ENCODE data around the gene MTA2. TPM values are rescaled to one million over a fixed set of nuclear protein-coding genes. Genes with fewer than 3 reads are reported as not detected.
A peak's percentile ranks its signal among the peaks of the same experiment; 100 is the strongest.

MTA2 gene
- total and polyA plus RNA-seq, 2 of the 8 experiments (the other 6 are each of a cell fraction or from before 2014, with no cell fraction given), result 25.7 to 114 TPM

DNA sequence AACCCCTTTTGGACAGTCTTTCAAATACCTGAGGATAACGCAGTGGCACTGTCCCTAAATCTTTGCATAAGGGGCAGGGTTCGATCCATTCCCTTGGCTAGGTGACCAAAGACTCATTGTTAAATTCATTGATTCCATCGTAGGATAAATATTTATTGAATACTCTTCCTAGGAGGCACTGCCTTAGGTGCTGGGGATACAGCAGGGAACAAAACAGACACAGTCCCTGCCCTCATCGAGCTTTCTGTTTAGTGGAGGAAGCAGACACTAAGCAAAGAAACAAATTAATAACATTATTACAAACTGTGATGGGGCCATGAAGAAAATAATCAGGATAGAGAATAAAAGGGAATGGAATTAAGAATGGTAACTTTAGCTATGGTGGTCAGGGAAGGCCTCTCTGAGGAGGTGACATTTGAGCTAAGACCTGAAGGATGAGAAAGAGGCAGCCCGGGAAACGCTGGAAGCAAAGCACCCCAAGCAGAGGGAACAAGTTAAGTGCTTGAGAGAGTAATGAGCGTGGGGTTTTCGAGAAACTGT, 19.4 kb upstream of the MTA2 start:
- H3K4ac ChIP-seq (replicated peaks; ENCODE audit: insufficient read length, low read depth, low read length), result no peak overlapping the region
- no peak overlapping the region for H2AK5ac ChIP-seq (ENCODE audit: low read depth, low read length)
- H2BK15ac ChIP-seq (ENCODE audit: low read length), result no peak overlapping the region
- H4K5ac ChIP-seq (ENCODE audit: insufficient read length, low read depth, low read length), result peak overlapping the region; percentile 48
- no peaks in the 10 kb centered on the region for H3K9me3 ChIP-seq (ENCODE audit: insufficient read depth in 2 of 2, low read depth in 1 of 2, low read length in 1 of 2)
- POLR2A ChIA-PET (ENCODE audit: partially characterized antibody), result interaction anchor here (0.8 to 8.6 kb wide), 34 partner anchors 8 to 220 kb away, joined by 3 to 83 read pairs (median 4); partner anchors contain the start of genes C11orf98, CSKMT, EML3 and GANAB
- peak overlapping the region; percentile 71; the same call in 1 of the 2 replicates for H2BK5ac ChIP-seq (ENCODE audit: low read depth, low read length)
- no peak overlapping the region for H2AFZ ChIP-seq (ENCODE audit: low read length)
- FAIRE-seq (no peak), DNase-seq (ENCODE audit: low read depth in 1 of 2, low spot score in 2 of 2) (no peak)
- no peaks in the 10 kb centered on the region for H4K20me1 ChIP-seq (replicated peaks in 1 of 2; ENCODE audit: control insufficient read depth in 1 of 2, insufficient read depth in 2 of 2, low read length in 2 of 2)
- no peaks in the 10 kb centered on the region for H3K79me2 ChIP-seq (ENCODE audit: control insufficient read depth in 1 of 2, insufficient read depth in 2 of 2, low read length in 2 of 2)
- no peak overlapping the region for H4K8ac ChIP-seq (ENCODE audit: extremely low read depth, insufficient read depth, low read length)
- peak overlapping the region; percentile 43 for H3K56ac ChIP-seq (replicated peaks; ENCODE audit: insufficient read length, low read depth, low read length)
- H4K91ac ChIP-seq (replicated peaks; ENCODE audit: insufficient read length, low read length), result peak overlapping the region; percentile 44
- H2BK120ac ChIP-seq (replicated peaks; ENCODE audit: low read depth, low read length), result no peak overlapping the region
- no peak overlapping the region for H2BK20ac ChIP-seq (ENCODE audit: low read length)
- H3K4me3 ChIP-seq (ENCODE audit: extremely low read depth in 1 of 4, insufficient read depth in 2 of 4, low read depth in 3 of 4, low read length in 4 of 4), result peak overlapping the region; percentile 59 to 87 (median 83)
- no peaks in the 10 kb centered on the region for H3K79me1 ChIP-seq (ENCODE audit: low read depth, low read length)
- H2BK12ac ChIP-seq (ENCODE audit: low read depth, low read length), result 0 out of 2 replicates have a peak overlapping the region, but pooled peaks have one; percentile 27
- peaks cover 0 to 5% (median 0%) of the 10 kb centered on the region in 4 experiments; a peak in 1 of 7 replicates for H3K4me1 ChIP-seq (replicated peaks in 1 of 4; ENCODE audit: control insufficient read depth in 3 of 4, insufficient read depth in 4 of 4, low read length in 3 of 4)
- CTCF ChIA-PET (ENCODE audit: partially characterized antibody), result interaction anchor here (0.9 to 3.5 kb wide), 9 partner anchors 8 to 226 kb away, joined by 3 to 25 read pairs (median 4); partner anchors contain the start of genes C11orf98, CSKMT, EML3 and ROM1
- H3K23me2 ChIP-seq (ENCODE audit: low read depth, low read length), result peaks cover 4% of the 10 kb centered on the region; the same call in 1 of the 2 replicates
- peak overlapping the region; percentile 83 for H3K18ac ChIP-seq (ENCODE audit: extremely low read depth, low read length)
- no peak overlapping the region for H3K23ac ChIP-seq (ENCODE audit: insufficient read length)
- H3K14ac ChIP-seq (ENCODE audit: insufficient read length), result no peak overlapping the region
- no peak overlapping the region; the same call in 1 of the 2 replicates for H3K27ac ChIP-seq (ENCODE audit: low read depth, low read length)
- 43% methylated on average over 8 of the region's 8 CpGs; no CpG with 5 or more reads in 1 of the 2 experiments for WGBS, 2 experiments (ENCODE audit: extremely low coverage in 1 of 2, insufficient coverage in 1 of 2, insufficient read length in 1 of 2, insufficient replicate concordance in 2 of 2, low coverage in 1 of 2, low lambda C conversion rate in 2 of 2, missing lambda C conversion rate in 1 of 2)
- H3K4me2 ChIP-seq (ENCODE audit: insufficient read depth in 1 of 2, low read depth in 2 of 2, low read length in 2 of 2), result peak overlapping the region; percentile 66 to 68
- H3K36me3 ChIP-seq (ENCODE audit: control insufficient read depth in 2 of 4, insufficient read depth in 4 of 4, low read length in 3 of 4), result peaks cover 7 to 11% (median 9%) of the 10 kb centered on the region in 4 experiments
- peak overlapping the region; percentile 51 to 82 (median 77) for H3K9ac ChIP-seq (replicated peaks in 1 of 4; ENCODE audit: extremely low read depth in 1 of 4, low read depth in 3 of 4, low read length in 3 of 4)
- no peaks in the 10 kb centered on the region for H3K27me3 ChIP-seq (replicated peaks in 1 of 4; ENCODE audit: control insufficient read depth in 3 of 4, extremely low read depth in 1 of 4, insufficient read depth in 3 of 4, low read length in 3 of 4)
- TF ChIP-seq, protein P1, sequence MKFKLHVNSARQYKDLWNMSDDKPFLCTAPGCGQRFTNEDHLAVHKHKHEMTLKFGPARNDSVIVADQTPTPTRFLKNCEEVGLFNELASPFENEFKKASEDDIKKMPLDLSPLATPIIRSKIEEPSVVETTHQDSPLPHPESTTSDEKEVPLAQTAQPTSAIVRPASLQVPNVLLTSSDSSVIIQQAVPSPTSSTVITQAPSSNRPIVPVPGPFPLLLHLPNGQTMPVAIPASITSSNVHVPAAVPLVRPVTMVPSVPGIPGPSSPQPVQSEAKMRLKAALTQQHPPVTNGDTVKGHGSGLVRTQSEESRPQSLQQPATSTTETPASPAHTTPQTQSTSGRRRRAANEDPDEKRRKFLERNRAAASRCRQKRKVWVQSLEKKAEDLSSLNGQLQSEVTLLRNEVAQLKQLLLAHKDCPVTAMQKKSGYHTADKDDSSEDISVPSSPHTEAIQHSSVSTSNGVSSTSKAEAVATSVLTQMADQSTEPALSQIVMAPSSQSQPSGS (IDR thresholded peaks at IDR 0.05; ENCODE audit: low read length), result no peak
- TF ChIP-seq TEAD4 (IDR thresholded peaks at IDR 0.05; ENCODE audit: low read depth, low read length) (no peak), JUND (IDR thresholded peaks at IDR 0.05; ENCODE audit: low read length) (no peak), JUN (IDR thresholded peaks at IDR 0.05; ENCODE audit: low read depth, low read length) (no peak), KDM5A (IDR thresholded peaks at IDR 0.05; ENCODE audit: low read length) (no peak), BACH1 (IDR thresholded peaks at IDR 0.05; ENCODE audit: low read length) (no peak), CEBPB (IDR thresholded peaks at IDR 0.05; ENCODE audit: low read depth, low read length) (no peak), RBBP5 (IDR thresholded peaks at IDR 0.05; ENCODE audit: borderline replicate concordance, low read depth, low read length) (no peak)
- TF ChIP-seq, protein P2, sequence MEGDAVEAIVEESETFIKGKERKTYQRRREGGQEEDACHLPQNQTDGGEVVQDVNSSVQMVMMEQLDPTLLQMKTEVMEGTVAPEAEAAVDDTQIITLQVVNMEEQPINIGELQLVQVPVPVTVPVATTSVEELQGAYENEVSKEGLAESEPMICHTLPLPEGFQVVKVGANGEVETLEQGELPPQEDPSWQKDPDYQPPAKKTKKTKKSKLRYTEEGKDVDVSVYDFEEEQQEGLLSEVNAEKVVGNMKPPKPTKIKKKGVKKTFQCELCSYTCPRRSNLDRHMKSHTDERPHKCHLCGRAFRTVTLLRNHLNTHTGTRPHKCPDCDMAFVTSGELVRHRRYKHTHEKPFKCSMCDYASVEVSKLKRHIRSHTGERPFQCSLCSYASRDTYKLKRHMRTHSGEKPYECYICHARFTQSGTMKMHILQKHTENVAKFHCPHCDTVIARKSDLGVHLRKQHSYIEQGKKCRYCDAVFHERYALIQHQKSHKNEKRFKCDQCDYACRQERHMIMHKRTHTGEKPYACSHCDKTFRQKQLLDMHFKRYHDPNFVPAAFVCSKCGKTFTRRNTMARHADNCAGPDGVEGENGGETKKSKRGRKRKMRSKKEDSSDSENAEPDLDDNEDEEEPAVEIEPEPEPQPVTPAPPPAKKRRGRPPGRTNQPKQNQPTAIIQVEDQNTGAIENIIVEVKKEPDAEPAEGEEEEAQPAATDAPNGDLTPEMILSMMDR (IDR thresholded peaks at IDR 0.05; ENCODE audit: control extremely low read depth in 1 of 3, insufficient read depth in 1 of 3, low read depth in 1 of 3, low read length in 3 of 3), result no peak

All from H1 (cell line).